Peyer's patch (tissue), 4 donors: ENCODE data around the gene EHF. TPM values are rescaled to one million over a fixed set of nuclear protein-coding genes. Genes with fewer than 3 reads are reported as not detected.

Experiments
- DNase-seq, 3 donors: peaks; one replicate each; pipeline ENCODE4 v3.0.0-alpha.2; 2017 to 2019
- H3K27ac ChIP-seq, 4 donors: fragments of 200-600 bp; sonication (generic); one replicate each; pipeline ENCODE4 v1.5.1; 2016 to 2019
- H3K27me3 ChIP-seq, 2 donors: fragments of 200-600 bp; sonication (generic); one replicate each; pipeline ENCODE4 v1.5.1; 2019
- H3K36me3 ChIP-seq, 3 donors: fragments of 200-600 bp; sonication (generic); one replicate each; pipeline ENCODE4 v1.5.1; 2016 to 2019
- H3K4me1 ChIP-seq, 4 donors: fragments of 200-600 bp; sonication (generic); one replicate each; pipeline ENCODE4 v1.5.1; 2016 to 2019
- H3K4me3 ChIP-seq, 4 donors: fragments of 200-600 bp; sonication (generic); 1 replicate in 3 of 4; 2 replicates in 1 of 4; pipeline ENCODE4 v1.5.1; 2016 to 2019; ENCODE audit warnings: mild to moderate bottlenecking in 1 of 4
- H3K9me3 ChIP-seq, 4 donors: fragments of 200-600 bp; sonication (generic); one replicate each; pipeline ENCODE4 v1.5.1; 2016 to 2019; ENCODE audit warnings: mild to moderate bottlenecking in 1 of 4
- CTCF ChIP-seq, 6 experiments: fragments of 450-650 bp in 4 of 6; fragments of 200-600 bp in 2 of 6; sonication (generic) in 1 of 6; IDR thresholded peaks; one replicate each; pipeline ENCODE4 v1.5.1; 2017 to 2019; ENCODE audit warnings: antibody characterized with exemption in 6 of 6, mild to moderate bottlenecking in 3 of 6, moderate library complexity in 1 of 6
- POLR2A ChIP-seq, 2 donors: fragments of 450-650 bp; IDR thresholded peaks; one replicate each; pipeline ENCODE4 v1.5.1; 2017; ENCODE audit warnings: antibody characterized with exemption in 2 of 2, mild to moderate bottlenecking in 2 of 2, moderate library complexity in 2 of 2
- total RNA-seq, 4 donors: library from RNA; depleted of rRNA; stranded (reverse); fragments of >200 nt; gene quantifications; one replicate each; pipeline ENCODE4 v1.1.0, GENCODE V29; 2016

EHF gene
- total RNA-seq, 4 donors from 2014 or later, result 75.9 to 143 (median 106) TPM

GRCh38 chr11:34631737-34632104 lies 10.8 kb downstream of the EHF start:
- H3K27ac ChIP-seq, result peak overlapping the region in 2 of 4 donors; percentile 22 to 83

GRCh38 chr11:34632105-34632791 lies 11.4 kb downstream of the EHF start:
- no peaks in the 10 kb centered on the region for H3K36me3 ChIP-seq
- peak overlapping the region in 2 of 4 donors; percentile 22 to 83 for H3K27ac ChIP-seq
- no peaks in the 10 kb centered on the region for H3K27me3 ChIP-seq
- TF ChIP-seq CTCF (IDR thresholded peaks at IDR 0.05), result no peak
- TF ChIP-seq POLR2A (IDR thresholded peaks at IDR 0.05), result no peak
- no peak overlapping the region for H3K4me3 ChIP-seq
- peaks cover 0 to 51% (median 2%) of the 10 kb centered on the region in 4 donors for H3K4me1 ChIP-seq
- H3K9me3 ChIP-seq, result no peaks in the 10 kb centered on the region
- no peak for DNase-seq

More at GRCh38 chr11:34631737-34632104, 10.8 kb downstream of the EHF start:
- no peaks in the 10 kb centered on the region for H3K27me3 ChIP-seq
- DNase-seq, result no peak
- TF ChIP-seq CTCF (IDR thresholded peaks at IDR 0.05), result no peak
- TF ChIP-seq POLR2A (IDR thresholded peaks at IDR 0.05), result no peak
- H3K4me3 ChIP-seq, result no peak overlapping the region
- no peaks in the 10 kb centered on the region for H3K9me3 ChIP-seq
- no peaks in the 10 kb centered on the region for H3K36me3 ChIP-seq
- H3K4me1 ChIP-seq, result peaks cover 0 to 54% (median 2%) of the 10 kb centered on the region in 4 donors

- H3K4me1 ChIP-seq, result peaks cover 0 to 59% (median 2%) of the 10 kb centered on the region in 4 donors
- no peak for TF ChIP-seq POLR2A (IDR thresholded peaks at IDR 0.05)
- TF ChIP-seq CTCF (IDR thresholded peaks at IDR 0.05), result no peak
- no peak overlapping the region for H3K4me3 ChIP-seq
Observed at GRCh38 chr11:34633640-34633989, 12.7 kb downstream of the EHF start.

GRCh38 chr11:34633990-34634693 lies 13.2 kb downstream of the EHF start:
- H3K27ac ChIP-seq, result peak overlapping the region; percentile 11 to 83 (median 59)
- no peaks in the 10 kb centered on the region for H3K27me3 ChIP-seq
- no peak for DNase-seq
- H3K9me3 ChIP-seq, result no peaks in the 10 kb centered on the region
- no peak overlapping the region for H3K4me3 ChIP-seq
- H3K4me1 ChIP-seq, result peaks cover 0 to 60% (median 2%) of the 10 kb centered on the region in 4 donors
- H3K36me3 ChIP-seq, result no peaks in the 10 kb centered on the region
- TF ChIP-seq POLR2A (IDR thresholded peaks at IDR 0.05), result no peak
- TF ChIP-seq CTCF (IDR thresholded peaks at IDR 0.05), result peak in 4 of 6 experiments; percentile 8 to 49 (median 35)

More at GRCh38 chr11:34633640-34633989, 12.7 kb downstream of the EHF start:
- Histone ChIP-seq H3K27ac (peak overlapping the region in 3 of 4 donors; percentile 11 to 83 (median 65)), H3K9me3 (no peaks in the 10 kb centered on the region), H3K36me3 (no peaks in the 10 kb centered on the region), H3K27me3 (no peaks in the 10 kb centered on the region)
- DNase-seq, result no peak

GRCh38 chr11:34634694-34635062 lies 13.8 kb downstream of the EHF start:
- H3K4me1 ChIP-seq, result peaks cover 0 to 63% (median 2%) of the 10 kb centered on the region in 4 donors
- peak overlapping the region in 2 of 4 donors; percentile 65 to 83 for H3K27ac ChIP-seq
- H3K9me3 ChIP-seq, result no peaks in the 10 kb centered on the region
- no peaks in the 10 kb centered on the region for H3K36me3 ChIP-seq
- no peak for TF ChIP-seq CTCF (IDR thresholded peaks at IDR 0.05)
- TF ChIP-seq POLR2A (IDR thresholded peaks at IDR 0.05), result no peak
- DNase-seq, result no peak
- no peak overlapping the region for H3K4me3 ChIP-seq
- no peaks in the 10 kb centered on the region for H3K27me3 ChIP-seq
